Keratinocyte (primary cell): ENCODE measurements around the gene CCNH.

Source experiments
- EZH2 ChIP-seq: IDR thresholded peaks from one replicate; pipeline ENCODE4 v1.6.1; 2012; ENCODE audit warnings: inconsistent platforms, mild to moderate bottlenecking, low read length, moderate library complexity
- TF ChIP-seq, protein P1 (sequence below), 3 experiments: IDR thresholded peaks in 1 of 3; conservative IDR thresholded peaks in 1 of 3; optimal IDR thresholded peaks in 1 of 3; 2 replicates in 2 of 3; 3 replicates in 1 of 3; pipeline versions ENCODE3 to v1.5.1; 2011; ENCODE audit warnings: low read length in 3 of 3, mild to moderate bottlenecking in 3 of 3, moderate library complexity in 2 of 3, control low read depth in 1 of 3, inconsistent platforms in 1 of 3; ENCODE audit not compliant: insufficient read depth in 2 of 3; ENCODE audit errors: extremely low read depth in 1 of 3

DNA sequence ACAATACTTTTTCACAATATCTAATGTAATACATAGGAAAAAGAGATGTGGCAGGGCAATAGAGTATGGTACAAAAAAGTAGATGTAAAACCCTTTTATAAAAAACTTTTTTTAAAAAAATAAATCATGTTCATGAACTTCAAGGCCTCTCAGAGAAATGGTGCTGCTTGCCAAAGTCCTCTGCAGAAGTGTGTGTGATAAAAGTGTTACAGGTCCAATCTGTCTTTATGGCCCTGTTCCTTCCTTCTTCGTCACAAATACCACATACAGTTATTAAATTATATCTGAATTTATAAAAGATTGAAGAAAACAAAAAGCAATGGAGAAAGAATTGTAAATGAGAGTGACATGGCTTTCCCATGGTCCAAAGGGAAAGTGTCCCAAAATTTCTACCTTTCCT, 21.7 kb upstream of the CCNH start:
- TF ChIP-seq, protein P1, sequence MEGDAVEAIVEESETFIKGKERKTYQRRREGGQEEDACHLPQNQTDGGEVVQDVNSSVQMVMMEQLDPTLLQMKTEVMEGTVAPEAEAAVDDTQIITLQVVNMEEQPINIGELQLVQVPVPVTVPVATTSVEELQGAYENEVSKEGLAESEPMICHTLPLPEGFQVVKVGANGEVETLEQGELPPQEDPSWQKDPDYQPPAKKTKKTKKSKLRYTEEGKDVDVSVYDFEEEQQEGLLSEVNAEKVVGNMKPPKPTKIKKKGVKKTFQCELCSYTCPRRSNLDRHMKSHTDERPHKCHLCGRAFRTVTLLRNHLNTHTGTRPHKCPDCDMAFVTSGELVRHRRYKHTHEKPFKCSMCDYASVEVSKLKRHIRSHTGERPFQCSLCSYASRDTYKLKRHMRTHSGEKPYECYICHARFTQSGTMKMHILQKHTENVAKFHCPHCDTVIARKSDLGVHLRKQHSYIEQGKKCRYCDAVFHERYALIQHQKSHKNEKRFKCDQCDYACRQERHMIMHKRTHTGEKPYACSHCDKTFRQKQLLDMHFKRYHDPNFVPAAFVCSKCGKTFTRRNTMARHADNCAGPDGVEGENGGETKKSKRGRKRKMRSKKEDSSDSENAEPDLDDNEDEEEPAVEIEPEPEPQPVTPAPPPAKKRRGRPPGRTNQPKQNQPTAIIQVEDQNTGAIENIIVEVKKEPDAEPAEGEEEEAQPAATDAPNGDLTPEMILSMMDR (optimal IDR thresholded peaks at IDR 0.05 in 1 of 3, IDR thresholded peaks at IDR 0.05 in 1 of 3, conservative IDR thresholded peaks at IDR 0.05 in 1 of 3; ENCODE audit: extremely low read depth in 1 of 3, insufficient read depth in 2 of 3, low read length in 3 of 3) = no peak
- no peak for TF ChIP-seq EZH2
